Progenitor cell of endocrine pancreas (in vitro differentiated cells): ENCODE results near the gene NLE1. TPM values are rescaled to one million over a fixed set of nuclear protein-coding genes. Genes with fewer than 3 reads are reported as not detected.

ENCODE experiments used
- DNase-seq: peaks from one replicate; pipeline ENCODE4 v3.0.0; 2021; ENCODE audit warnings: low spot score; ENCODE audit not compliant: unreplicated experiment
- H3K27ac Mint-ChIP-seq: 2 replicates; pipeline ENCODE4 v1.8.0; 2021; ENCODE audit warnings: mild to moderate bottlenecking, moderate library complexity, mixed read lengths
- H3K27me3 Mint-ChIP-seq: 2 replicates; pipeline ENCODE4 v1.8.0; 2021; ENCODE audit warnings: mixed read lengths
- H3K36me3 Mint-ChIP-seq: 2 replicates; pipeline ENCODE4 v1.8.0; 2022; ENCODE audit warnings: mixed read lengths; ENCODE audit not compliant: insufficient read depth
- H3K4me1 Mint-ChIP-seq: 2 replicates; pipeline ENCODE4 v1.8.0; 2021; ENCODE audit warnings: low read depth, mixed read lengths
- H3K4me3 Mint-ChIP-seq: 2 replicates; pipeline ENCODE4 v1.8.0; 2021; ENCODE audit warnings: low read depth, mild to moderate bottlenecking, moderate library complexity, mixed read lengths
- H3K9me3 Mint-ChIP-seq: 2 replicates; pipeline ENCODE4 v1.8.0; 2021; ENCODE audit warnings: low read depth, mixed read lengths
- total RNA-seq: library from RNA; stranded (reverse); gene quantifications from 2 replicates; pipeline ENCODE4 v1.2.1, GENCODE V29; 2021
- TF ChIP-seq, protein P1 (sequence below): fragments of 200-600 bp; sonication (generic); IDR thresholded peaks from one replicate; pipeline ENCODE4 v1.5.0; 2021; ENCODE audit warnings: antibody characterized with exemption, mild to moderate bottlenecking; ENCODE audit not compliant: unreplicated experiment

Gene NLE1
- total RNA-seq, 1 donor from 2014 or later = 18.1 TPM

DNA sequence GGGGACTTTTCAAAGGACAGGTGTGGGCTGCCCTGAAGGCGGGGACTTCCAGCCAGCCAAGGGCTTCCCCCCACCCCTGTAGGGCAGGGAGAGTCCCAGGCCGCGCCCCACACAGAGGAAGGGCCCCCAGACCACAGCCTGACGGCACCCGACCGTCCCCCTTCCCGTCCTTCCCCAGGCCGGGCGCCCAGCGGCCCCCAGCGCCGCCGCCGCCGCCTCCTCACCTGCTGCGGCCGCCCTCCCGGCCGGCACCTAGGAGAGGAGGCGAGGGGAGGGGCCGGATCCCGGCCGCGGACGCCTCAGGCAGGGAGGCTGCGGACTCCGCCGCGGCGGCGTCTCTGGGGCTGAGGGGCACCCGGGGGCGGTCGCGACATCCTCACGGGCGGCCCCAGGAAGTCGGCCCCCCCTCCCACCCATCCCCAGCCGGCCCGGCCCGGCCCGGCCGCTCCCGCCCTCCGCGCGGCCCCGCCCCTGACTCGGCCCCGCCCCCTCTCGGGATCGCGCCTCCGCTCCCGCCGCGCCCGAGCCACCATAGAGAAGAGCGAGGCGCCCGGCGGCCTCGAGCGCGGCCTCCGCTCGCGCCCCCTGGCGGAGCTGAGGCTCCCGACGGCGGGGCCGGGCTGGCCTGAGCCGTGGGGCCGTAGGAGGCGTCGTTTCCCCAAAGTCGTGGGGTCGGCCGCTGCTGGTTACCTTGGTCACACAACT is 53.1 kb downstream of the NLE1 start:
- peaks cover 46% of the 10 kb centered on the region for H3K4me1 Mint-ChIP-seq
- H3K27me3 Mint-ChIP-seq = no peaks in the 10 kb centered on the region
- peak overlapping the region; percentile 94 for H3K4me3 Mint-ChIP-seq
- TF ChIP-seq, protein P1, sequence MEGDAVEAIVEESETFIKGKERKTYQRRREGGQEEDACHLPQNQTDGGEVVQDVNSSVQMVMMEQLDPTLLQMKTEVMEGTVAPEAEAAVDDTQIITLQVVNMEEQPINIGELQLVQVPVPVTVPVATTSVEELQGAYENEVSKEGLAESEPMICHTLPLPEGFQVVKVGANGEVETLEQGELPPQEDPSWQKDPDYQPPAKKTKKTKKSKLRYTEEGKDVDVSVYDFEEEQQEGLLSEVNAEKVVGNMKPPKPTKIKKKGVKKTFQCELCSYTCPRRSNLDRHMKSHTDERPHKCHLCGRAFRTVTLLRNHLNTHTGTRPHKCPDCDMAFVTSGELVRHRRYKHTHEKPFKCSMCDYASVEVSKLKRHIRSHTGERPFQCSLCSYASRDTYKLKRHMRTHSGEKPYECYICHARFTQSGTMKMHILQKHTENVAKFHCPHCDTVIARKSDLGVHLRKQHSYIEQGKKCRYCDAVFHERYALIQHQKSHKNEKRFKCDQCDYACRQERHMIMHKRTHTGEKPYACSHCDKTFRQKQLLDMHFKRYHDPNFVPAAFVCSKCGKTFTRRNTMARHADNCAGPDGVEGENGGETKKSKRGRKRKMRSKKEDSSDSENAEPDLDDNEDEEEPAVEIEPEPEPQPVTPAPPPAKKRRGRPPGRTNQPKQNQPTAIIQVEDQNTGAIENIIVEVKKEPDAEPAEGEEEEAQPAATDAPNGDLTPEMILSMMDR = peak; percentile 85
- H3K27ac Mint-ChIP-seq = peak overlapping the region; percentile 97
- peaks cover 1% of the 10 kb centered on the region for H3K36me3 Mint-ChIP-seq
- H3K9me3 Mint-ChIP-seq = peaks cover 4% of the 10 kb centered on the region
- peak; percentile 85 for DNase-seq

DNA sequence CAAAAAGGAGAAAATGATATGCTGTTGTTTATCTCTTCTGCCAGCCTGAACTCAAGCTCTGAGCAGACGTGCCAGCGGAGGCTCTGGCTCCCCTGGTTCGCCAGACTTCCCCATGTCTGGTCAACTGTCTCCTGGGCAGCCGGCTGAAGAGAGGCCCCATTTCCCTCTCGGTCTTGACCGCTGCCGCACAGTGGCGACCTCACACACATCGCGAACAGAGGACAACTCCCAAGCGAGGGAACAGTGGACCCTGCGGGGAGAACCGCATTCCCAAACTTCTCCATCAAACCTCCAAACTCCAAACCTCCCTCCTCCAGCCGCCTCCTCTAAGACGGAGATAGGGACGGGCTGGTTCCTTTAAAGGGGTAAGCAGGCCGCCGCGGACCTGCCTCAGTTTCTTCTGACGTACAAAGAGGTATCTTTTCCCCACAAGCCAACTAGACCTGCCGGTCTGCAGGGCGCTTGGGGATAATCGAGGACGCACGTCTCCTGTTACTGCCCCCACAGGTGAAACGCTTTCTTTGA is 53.7 kb downstream of the NLE1 start:
- H3K4me1 Mint-ChIP-seq = peaks cover 46% of the 10 kb centered on the region
- peak overlapping the region; percentile 94 for H3K4me3 Mint-ChIP-seq
- TF ChIP-seq, protein P1 = peak; percentile 35
- no peaks in the 10 kb centered on the region for H3K36me3 Mint-ChIP-seq
- peak; percentile 19 for DNase-seq
- peak overlapping the region; percentile 97 for H3K27ac Mint-ChIP-seq
- peaks cover 4% of the 10 kb centered on the region for H3K9me3 Mint-ChIP-seq
- no peaks in the 10 kb centered on the region for H3K27me3 Mint-ChIP-seq

DNA sequence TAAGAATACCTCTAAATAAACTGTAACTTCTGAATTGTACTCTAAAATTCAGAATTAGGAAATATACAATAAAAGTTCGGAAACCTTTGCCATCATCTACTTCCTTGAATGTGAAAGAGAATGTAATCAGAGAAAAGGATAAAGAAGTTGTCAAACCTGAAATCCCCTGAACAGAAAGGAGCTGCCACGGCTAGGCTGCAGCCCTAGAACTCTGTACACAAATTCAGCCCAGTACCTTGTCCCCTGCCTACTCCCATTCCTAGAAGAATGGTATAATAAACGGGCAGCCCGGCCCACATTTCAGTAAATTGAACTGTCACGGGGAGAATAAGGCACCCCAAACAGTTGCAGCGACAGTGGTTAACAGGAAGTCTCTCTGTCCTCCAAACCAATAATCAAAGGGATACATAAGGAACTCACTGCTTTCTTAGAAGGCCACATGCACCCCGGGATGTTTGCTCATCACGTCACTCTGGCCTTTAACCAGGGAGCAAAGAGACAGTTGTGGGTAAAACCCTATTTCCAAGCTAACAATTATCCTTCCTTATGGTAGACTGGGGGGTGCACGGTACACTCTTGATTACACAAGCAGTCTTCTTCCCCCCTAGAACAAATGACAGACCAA is 54.3 kb downstream of the NLE1 start:
- no peaks in the 10 kb centered on the region for H3K9me3 Mint-ChIP-seq
- H3K27ac Mint-ChIP-seq = peak overlapping the region; percentile 97
- peak; percentile 10 for DNase-seq
- no peaks in the 10 kb centered on the region for H3K27me3 Mint-ChIP-seq
- TF ChIP-seq, protein P1 = no peak
- peaks cover 48% of the 10 kb centered on the region for H3K4me1 Mint-ChIP-seq
- H3K4me3 Mint-ChIP-seq = peak overlapping the region; percentile 94
- no peaks in the 10 kb centered on the region for H3K36me3 Mint-ChIP-seq

DNA sequence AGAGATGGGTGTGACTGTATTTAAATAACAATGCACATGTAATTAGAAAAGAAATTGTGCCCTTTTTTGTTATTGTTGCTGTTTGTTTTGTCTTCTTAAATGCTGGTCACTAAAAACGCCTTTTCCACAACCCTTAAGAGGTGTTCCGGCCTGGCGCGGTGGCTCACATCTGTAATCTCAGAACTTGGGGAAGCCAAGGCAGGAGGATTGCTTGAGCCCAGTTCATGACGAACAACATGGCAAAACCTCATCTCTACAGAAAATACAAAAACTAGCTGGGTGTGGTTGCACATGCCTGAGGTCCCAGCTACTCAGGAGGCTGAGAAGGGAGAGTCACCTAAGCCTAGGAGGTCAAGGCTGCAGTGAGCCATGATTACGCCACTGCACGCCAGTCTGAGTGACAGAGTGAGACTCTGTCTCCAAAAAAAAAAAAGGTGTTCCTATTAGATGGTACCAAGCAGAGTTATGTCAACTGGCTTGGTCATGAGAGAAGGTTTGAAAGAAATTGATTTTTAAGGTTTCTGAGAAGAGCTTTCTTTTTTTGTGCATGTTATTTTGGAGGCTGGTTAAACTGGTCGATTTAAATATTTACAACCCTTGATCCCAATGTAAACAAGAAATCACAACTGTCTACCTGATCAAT is 55.1 kb downstream of the NLE1 start:
- TF ChIP-seq, protein P1 = no peak
- Mint-ChIP-seq H3K36me3 (no peaks in the 10 kb centered on the region), H3K4me3 (peak overlapping the region; percentile 94), H3K9me3 (no peaks in the 10 kb centered on the region), H3K27ac (peak overlapping the region; percentile 97), H3K4me1 (peaks cover 47% of the 10 kb centered on the region), H3K27me3 (no peaks in the 10 kb centered on the region)
- DNase-seq = no peak

DNA sequence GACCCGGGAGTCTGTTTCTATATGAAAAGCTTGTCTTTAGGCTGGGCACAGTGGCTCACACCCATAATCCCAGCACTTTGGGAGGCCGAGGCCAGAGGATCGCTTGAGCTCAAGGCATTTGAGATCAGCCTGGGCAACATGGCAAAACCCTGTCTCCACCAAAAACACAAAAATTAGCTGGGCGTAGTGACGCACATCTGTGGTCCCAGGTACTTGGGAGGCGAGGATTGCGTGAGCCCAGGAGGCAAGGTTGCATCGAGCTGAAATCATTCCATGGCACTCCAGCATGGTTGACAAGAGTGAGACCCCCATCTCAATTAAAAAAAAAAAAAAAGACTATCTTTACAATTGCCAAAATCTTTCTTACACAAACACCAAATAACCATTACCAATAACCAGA is 55.9 kb downstream of the NLE1 start:
- Mint-ChIP-seq H3K4me3 (peak overlapping the region; percentile 16), H3K27me3 (no peaks in the 10 kb centered on the region), H3K27ac (peak overlapping the region; percentile 97), H3K9me3 (no peaks in the 10 kb centered on the region), H3K36me3 (no peaks in the 10 kb centered on the region), H3K4me1 (peaks cover 43% of the 10 kb centered on the region)
- DNase-seq = no peak
- TF ChIP-seq, protein P1 = no peak
